Nephron progenitor cell (in vitro differentiated cells): Measurements from ENCODE around the gene SECTM1.
A peak's percentile ranks its signal among the peaks of the same experiment; 100 is the strongest.
"Not testable (repeated sequence)": the region's sequence is repeated elsewhere in the genome, so short reads cannot be mapped to it uniquely, and the experiment has no call there.

ENCODE experiments used
- DNase-seq: peaks from one replicate; pipeline ENCODE4 v3.0.0; 2021
- H3K27ac Mint-ChIP-seq: 2 replicates; pipeline ENCODE4 v1.8.0; 2021; ENCODE audit warnings: mild to moderate bottlenecking, moderate library complexity, mixed read lengths
- H3K27me3 Mint-ChIP-seq: 2 replicates; pipeline ENCODE4 v1.8.0; 2021; ENCODE audit warnings: mild to moderate bottlenecking, low read depth, mixed read lengths; ENCODE audit not compliant: poor library complexity
- H3K36me3 Mint-ChIP-seq: 2 replicates; pipeline ENCODE4 v1.8.0; 2021; ENCODE audit warnings: low read depth, mixed read lengths
- H3K4me1 Mint-ChIP-seq: 2 replicates; pipeline ENCODE4 v1.8.0; 2021; ENCODE audit warnings: mixed read lengths
- H3K4me3 Mint-ChIP-seq: 2 replicates; pipeline ENCODE4 v1.8.0; 2021; ENCODE audit warnings: mild to moderate bottlenecking, moderate library complexity, mixed read lengths
- H3K9me3 Mint-ChIP-seq: 2 replicates; pipeline ENCODE4 v1.8.0; 2021; ENCODE audit warnings: mild to moderate bottlenecking, moderate library complexity, mixed read lengths
- CTCF ChIP-seq: fragments of 200-600 bp; sonication (generic); IDR thresholded peaks from 2 replicates; pipeline ENCODE4 v1.5.0; 2021; ENCODE audit warnings: antibody characterized with exemption

SECTM1 gene

DNA sequence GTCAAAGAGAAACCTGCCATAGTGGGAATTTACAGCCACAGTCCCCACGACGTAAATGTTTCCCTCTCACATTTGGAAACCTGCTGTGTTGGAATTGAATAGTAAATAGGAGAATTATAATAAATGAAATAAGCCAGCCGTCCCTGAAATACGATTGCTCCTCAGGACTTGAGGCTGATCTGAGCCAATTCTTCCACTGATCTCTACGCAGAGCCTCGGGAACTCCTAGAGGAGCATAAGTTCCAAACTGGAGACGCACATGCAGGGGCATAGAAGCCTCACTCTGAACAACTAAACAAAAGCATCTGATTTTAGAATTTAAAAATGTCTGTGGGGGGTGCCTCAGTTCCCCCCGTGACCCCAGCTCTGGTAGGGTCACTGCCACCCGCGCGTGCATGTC lies 15.3 kb upstream of the SECTM1 start:
- Mint-ChIP-seq H3K4me1 (peaks cover 47% of the 10 kb centered on the region), H3K27ac (peak overlapping the region; percentile 25), H3K27me3 (peaks cover 9% of the 10 kb centered on the region), H3K36me3 (no peaks in the 10 kb centered on the region), H3K9me3 (no peaks in the 10 kb centered on the region), H3K4me3 (peak overlapping the region; percentile 16)
- no peak for DNase-seq
- TF ChIP-seq CTCF = no peak

DNA sequence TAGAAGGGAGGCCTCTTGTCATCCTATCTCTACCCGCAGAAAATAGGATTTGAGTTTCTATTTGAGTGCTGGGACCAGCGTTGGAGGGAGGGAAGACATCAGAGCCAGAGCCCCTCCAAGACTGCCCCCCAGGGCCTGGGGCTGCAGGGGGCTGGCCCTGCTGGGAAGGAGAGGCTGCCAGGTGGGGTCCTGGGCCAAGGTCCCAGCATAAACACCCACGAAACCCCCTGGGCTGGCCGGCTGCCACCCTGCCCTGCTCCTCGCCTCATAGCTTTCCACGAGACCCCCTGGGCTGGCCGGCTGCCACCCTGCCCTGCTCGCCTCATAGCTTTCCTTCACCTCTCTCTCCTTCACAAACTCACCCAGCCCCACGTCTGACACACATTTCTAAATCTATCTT lies 14.9 kb upstream of the SECTM1 start:
- peaks cover 51% of the 10 kb centered on the region for H3K4me1 Mint-ChIP-seq
- no peak overlapping the region for H3K27ac Mint-ChIP-seq
- peaks cover 13% of the 10 kb centered on the region for H3K27me3 Mint-ChIP-seq
- TF ChIP-seq CTCF = no peak
- no peaks in the 10 kb centered on the region for H3K36me3 Mint-ChIP-seq
- no peak overlapping the region for H3K4me3 Mint-ChIP-seq
- DNase-seq = no peak
- no peaks in the 10 kb centered on the region for H3K9me3 Mint-ChIP-seq

DNA sequence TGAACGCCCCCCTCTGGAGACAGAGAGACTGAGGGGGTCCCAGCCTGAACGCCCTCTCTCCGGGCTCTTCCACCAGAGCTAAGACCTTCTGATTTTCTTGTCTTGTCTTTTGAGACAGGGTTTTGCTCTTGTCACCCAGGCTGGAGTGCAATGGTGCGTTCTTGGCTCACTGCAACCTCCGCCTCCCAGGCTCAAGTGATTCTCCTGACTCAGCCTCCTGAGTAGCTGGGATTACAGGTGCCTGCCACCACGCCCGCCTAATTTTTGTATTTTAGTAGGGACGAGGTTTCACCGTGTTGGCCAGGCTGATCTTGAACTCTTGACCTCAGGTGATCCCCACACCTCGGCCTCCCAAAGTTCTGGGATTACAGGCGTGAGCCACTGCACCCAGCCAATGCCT lies 14.4 kb upstream of the SECTM1 start:
- not testable (repeated sequence) for H3K4me3 Mint-ChIP-seq, H3K9me3 Mint-ChIP-seq, H3K36me3 Mint-ChIP-seq, DNase-seq, H3K27ac Mint-ChIP-seq
- H3K4me1 Mint-ChIP-seq = peaks cover 56% of the 10 kb centered on the region
- H3K27me3 Mint-ChIP-seq = peaks cover 15% of the 10 kb centered on the region

DNA sequence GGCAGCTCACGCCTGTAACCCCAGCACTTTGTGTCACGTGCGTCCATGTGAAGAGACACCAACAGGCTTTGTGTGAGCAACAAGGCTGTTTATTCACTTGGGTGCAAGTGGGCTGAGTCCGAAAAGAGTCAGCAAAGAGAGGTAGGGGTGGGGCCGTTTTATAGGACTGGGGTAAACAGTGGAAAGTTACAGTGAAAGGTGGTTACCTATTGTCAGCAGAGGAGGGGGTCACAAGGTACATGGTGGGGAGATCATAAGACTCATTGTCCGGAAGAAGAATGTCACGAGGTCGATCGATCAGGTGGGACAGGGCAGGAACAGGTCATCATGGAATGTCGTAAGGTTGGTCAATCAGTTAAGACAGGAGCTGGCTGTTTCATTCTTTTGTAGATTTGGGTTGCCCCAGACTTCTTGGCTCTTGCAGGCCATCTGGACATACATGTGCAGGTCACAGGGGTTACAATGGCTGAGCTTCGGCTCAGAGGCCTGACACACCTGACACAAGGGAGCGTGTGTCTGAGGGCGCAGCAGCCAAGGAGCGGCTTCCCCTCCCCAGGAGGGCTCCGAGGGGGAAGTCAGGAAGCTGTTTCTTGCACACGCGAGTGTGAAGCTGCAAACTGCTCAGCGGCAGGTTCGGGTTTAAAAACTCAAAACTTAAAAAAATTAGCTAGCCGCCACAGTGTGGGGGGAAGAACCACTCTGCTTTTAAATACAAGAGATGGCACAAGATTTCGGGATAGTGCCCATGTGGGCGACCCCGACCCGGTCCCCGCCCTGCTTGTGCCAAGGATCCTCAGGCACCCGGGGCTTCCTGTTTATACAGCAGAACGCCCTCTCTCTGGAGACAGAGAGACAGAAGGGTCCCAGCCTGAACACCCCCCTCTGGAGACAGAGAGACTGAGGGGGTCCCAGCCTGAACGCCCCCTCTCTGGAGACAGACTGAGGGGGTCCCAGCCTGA lies 13.1 kb upstream of the SECTM1 start:
- H3K9me3 Mint-ChIP-seq = peaks cover 14% of the 10 kb centered on the region
- H3K4me3 Mint-ChIP-seq = no peak overlapping the region

DNA sequence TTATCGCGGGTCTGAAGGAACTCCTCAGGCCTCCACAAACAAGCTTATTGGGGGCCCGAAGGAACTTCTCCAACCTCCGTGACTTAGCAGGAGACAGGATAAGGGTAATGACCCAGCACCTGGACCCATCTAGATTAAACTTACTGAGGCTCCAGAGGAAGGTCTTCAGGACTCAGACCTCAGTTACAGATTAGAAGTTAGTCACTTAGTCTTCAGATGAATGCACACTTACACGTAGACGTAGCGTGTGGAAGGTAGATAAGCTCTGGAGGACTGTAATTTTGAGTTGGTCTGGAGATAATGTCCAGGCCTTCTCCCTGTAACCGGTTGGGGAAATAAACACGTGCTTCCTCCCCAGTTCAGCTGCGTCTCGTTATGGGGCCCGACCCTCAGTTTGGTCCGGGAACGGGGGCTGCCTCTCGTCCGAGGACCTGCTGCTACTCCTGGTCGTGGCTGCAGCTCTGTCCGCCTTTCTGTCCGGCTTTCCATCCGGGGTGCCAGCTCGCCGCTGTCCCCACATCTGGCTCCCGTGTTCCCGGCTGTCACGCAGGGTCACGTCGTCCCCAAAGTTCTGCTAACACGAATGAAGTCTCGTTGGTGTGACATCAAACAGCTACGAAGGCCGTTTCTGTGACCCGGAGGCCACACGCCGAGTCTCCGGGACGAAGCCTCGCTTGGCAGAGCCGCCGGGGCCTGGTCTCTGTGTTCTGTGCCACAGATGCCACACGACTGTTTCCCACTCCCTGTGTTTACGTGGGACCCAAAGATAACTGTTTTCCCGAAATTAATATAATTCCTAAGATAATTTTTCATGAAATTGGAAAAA lies 11.8 kb upstream of the SECTM1 start:
- H3K4me1 Mint-ChIP-seq = peaks cover 53% of the 10 kb centered on the region
- H3K27me3 Mint-ChIP-seq = peaks cover 14% of the 10 kb centered on the region
- no peaks in the 10 kb centered on the region for H3K36me3 Mint-ChIP-seq
- no peak overlapping the region for H3K27ac Mint-ChIP-seq
- TF ChIP-seq CTCF = no peak
- H3K9me3 Mint-ChIP-seq = peaks cover 25% of the 10 kb centered on the region
- no peak overlapping the region for H3K4me3 Mint-ChIP-seq
- DNase-seq = no peak

More for the DNA sequence above, 13.1 kb upstream of the SECTM1 start:
- Mint-ChIP-seq H3K4me1 (peaks cover 59% of the 10 kb centered on the region), H3K36me3 (no peaks in the 10 kb centered on the region), H3K27me3 (peaks cover 19% of the 10 kb centered on the region), H3K27ac (no peak overlapping the region)
- no peak for DNase-seq
- no peak for TF ChIP-seq CTCF

- DNase-seq = no peak
- Mint-ChIP-seq H3K4me3 (no peak overlapping the region), H3K27me3 (peaks cover 14% of the 10 kb centered on the region), H3K9me3 (peaks cover 27% of the 10 kb centered on the region), H3K36me3 (no peaks in the 10 kb centered on the region), H3K27ac (no peak overlapping the region), H3K4me1 (peaks cover 50% of the 10 kb centered on the region)
- TF ChIP-seq CTCF = no peak
Measured at GRCh38 chr17:82344175-82344907, 10.8 kb upstream of the SECTM1 start.
